Activated CD8-positive, alpha-beta memory T cell treated with anti-CD3 and anti-CD28 coated beads, Interleukin-2, amount 50 U/mL, for 24 hours (primary cell): ENCODE measurements around the gene IL24.

ENCODE experiments used
- DNase-seq: peaks from one replicate; pipeline ENCODE4 v3.0.0-alpha.2; 2020; ENCODE audit errors: extremely low read depth

Gene IL24

DNA sequence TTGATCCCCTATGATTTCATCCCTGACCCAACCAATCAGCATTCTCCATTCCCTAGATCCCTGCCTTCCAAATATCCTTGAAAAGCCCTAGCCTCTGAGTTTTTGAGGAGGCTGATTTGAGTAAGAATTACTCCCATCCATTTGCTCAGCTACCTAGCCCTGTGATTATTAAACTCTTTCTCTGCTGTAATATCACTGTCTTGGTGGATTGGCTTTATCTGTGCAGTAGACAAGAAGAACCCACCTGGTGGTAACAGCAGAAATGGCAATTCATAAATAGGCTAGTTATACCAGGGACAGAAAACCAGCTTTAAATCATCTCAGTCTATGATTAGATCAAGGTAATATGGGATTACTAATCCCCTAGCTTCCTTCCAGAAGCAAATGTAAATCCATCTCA is 18.8 kb upstream of the IL24 start:
- no peak for DNase-seq

DNA sequence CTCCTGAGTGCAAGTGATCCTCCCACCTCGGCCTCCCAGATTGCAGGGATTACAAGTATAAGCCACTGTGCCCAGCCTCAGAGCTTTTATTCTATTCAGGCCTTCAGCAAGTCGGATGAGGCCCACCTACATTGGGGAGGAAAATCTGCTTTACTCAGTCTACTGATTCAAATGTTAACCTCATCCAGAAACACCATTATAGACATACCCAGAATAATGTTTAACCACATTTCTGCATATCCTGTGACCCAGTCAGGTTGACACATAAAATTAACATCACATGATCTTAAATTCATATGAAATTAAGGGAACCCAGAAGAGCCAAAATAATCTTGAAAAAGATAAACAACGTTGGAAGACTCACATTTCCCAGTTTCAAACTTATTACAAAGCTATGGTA is 16.9 kb upstream of the IL24 start:
- no peak for DNase-seq

DNA sequence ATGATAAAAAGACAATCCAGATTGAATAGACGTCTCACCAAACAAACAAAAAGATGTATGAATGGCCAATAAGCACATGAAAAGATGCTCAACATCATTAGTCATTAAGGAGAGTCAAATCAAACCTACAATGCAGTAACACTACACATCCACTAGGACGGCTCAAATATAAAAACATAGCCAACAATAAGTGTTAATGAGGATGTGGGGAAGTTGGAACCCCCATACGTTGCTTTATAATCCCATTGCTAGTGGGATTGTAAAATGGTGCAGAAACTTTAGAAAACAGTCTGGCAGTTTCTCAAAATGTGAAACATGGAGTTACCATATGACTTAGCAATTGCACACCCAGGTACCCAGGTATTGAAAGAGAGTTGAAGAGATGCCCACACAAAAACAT is 14.7 kb upstream of the IL24 start:
- DNase-seq, result no peak

DNA sequence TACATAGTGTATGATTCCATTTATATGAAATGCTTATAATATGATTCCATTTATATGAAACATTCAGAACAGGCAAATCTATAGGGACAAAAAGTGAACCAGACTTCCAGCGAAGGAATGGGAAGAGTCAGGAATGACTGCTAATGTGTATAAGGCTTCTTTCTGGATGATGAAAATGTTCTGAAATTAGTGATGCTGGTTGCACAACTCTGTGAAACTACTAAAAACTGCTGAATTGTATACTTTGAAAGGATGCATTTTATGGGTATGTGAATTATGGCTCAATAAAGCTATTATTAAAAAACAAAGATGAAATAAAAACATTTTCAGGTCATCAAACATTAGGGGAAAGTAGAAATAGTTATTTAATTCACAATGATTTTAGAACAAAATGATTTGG is 14.1 kb upstream of the IL24 start:
- DNase-seq, result no peak

DNA sequence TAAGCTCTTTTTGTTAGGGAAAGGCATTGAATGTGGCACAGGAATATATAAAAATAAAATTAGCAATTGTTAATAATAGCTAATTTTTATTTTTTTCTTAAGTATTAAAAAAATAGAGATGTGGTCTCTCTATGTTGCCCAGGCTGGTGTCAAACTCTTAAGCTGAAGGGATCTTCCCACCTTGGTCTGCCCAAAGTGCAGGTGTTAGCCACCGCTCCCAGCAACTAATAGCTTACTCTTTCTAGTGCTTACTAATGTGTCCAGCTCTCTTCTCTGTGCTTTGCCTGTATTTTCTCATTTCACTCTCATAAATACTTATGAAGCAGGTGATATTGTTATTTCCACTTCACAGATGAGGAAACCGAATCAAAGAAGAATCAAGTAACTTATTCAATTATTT is 13.4 kb upstream of the IL24 start:
- no peak for DNase-seq

DNA sequence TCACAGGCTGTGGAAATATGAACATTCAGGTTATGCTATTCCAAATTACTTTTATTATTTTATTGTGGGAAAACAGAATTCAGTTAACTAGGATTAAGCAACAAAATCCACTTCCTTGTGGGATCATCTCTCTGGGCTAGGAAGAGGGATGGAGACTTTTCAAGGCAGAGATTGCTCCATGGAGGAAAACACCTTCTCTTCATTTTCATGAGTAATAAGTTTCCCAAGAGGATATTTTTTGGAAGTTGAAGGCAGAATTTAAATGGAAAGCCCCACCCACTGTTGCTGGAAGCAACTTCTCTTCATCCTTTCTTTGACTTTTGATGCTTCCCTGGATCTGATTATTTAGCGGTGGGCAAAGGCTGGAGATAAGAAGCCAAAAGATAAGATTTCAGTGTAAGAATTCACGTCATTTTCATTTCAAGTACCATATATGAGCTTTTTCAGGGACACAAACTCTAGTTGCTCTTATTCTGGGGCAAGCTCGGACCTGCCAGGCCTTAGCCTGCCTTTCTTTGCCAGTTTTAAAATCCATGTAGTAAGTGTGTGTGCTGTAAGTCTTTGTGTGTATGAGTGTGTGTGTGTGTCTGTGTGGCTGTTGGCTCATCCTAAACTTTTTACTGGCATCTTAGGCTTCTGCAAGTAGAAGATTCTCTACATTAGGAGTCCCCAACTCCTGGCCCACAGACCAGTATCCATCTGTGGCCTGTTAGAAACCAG is 11.7 kb upstream of the IL24 start:
- no peak for DNase-seq

DNA sequence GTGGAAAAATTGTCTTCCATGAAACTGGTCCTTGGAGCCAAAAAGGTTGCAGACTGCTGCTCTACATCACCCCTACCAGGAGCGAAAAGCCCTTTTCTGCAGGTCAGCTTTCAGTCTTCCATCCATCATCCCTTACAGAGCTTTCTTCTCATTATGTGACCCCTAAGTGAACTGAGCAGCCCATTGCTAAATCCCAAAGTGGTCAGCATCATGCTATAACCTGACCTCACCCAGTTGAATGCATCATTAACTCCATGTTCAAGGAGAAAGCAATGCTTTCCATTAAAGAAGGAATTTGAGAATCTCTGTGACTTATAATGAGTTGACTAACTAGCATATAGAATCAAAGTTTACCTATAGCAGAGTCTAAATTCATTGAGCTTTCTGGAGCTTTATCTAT is 10.4 kb upstream of the IL24 start:
- no peak for DNase-seq

DNA sequence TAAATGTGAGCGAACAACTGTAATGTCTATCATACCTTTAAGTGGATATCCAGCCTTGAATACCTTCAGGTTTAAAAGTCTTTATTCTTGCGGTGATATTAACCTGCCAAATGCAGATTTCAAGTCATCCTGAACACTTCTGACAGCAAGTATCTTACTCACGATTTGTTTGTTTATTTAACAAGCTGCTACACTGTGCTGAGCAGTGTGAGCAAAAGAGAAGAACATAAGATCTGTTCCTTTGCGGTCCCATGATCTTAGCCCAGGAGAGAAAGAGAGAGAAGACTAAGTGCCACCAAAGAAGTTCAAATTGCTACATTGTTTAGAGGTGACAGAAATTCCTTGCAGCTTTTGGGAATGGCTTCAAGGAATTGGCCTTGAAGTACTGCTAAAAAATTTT is 9.5 kb upstream of the IL24 start:
- DNase-seq, result no peak

DNA sequence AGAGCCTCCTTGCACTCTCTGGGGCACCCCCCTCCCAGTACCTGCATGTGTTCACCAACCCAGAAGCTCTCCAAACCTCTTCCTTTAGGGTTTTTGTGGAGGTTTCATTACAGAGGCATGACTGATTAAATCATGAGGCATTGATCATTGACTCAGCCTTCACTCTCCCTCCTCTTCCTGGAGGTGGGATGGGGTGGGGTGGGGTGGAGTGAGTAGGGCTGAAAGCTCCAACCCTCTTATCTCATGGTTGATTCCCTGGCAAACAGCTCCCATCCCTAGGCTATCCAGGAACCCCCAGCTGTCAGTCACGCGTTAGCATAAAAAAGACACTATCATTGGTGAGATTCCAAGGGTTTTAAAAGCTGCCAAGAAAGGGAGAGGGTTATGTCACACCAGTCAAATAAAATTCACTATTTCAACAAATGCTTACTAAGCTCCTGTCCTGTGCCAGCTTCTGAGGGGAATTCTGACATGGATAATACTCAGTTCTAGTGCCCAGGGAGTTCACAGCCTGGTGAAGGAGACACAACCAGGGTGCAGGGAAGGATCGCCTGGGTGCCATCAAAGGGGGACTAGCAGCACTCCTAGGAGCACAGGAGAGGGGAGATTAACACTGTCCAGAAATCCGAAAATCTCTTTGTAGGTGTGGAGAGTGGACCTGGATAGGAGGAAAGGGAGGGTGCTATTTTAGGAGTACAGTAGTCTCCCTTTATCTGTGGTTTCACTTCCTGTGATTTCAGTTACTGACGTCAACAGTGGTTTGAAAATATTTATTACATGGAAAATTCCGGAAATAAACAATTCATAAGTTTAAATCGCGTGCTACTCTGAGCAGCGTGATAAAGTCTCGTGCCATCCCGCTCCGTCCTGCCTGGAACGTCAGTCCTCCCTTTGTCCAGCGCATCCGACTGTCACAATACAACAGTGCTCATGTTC is 6.8 kb upstream of the IL24 start:
- DNase-seq, result no peak

DNA sequence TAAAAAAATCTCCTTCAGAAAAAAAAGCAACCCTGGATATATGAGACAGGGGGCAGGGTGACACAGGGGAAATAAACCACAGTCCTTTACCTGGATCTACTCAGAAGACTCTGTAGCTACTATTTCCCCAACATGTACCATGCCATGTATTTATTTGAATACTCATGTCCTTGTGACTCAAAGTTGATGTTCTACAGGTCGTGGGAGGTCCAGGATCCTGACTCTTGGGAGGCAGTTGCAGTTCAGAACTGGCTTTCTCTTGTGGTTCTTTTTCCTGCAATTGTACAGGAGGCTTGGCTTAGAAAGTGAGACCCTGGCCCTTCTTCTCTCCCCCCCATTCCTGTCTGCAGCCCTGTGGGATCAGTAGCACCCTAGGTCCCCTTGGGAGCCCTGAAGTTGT is 5.8 kb upstream of the IL24 start:
- DNase-seq, result no peak

DNA sequence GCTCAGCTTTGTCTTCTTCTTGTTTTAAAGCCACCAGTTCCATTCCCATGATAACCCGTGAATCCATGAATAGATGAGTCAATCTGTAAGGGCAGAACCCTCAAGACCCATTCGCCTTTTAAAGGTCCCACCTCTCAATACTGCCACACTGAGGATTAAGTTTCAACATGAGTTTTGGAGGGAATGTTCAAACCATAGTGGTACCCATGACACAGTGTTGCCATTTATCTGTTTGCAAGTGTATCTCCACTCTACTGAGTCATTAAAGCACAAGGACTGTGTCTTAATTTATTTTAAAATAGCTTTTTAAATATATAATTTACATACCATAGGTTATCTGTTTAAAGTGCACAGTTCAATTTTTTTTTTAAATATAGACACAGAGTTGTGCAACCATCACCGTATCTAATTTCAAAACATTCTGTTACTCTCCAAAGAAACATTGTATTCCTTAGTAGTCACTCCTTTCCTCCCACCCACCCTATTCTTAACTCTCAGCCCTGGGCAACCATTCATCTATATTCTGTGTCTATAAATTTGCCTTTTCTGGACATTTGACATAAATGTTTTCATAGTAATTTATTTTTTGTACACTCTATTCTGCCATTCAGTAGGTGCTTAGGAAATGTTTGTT is 4.8 kb upstream of the IL24 start:
- DNase-seq, result no peak

DNA sequence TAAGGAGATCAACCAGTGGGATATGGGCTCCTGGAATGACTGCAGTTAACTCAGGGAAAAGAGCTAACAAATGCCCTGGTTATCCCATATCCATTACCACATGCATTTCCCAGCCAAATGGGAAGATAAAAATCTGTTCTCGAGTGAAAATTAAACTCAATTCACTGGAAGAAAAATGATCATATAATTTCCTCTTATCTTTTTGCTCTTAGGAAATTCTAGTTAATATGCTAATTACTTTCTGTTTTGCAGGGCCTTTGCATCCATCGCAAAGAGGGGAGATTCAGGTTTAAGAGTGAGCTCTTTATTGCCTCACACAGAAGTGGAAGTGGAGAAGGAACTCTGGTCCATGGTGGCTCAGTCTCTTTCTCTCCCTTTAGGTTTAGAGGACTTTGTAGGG is 3.9 kb upstream of the IL24 start:
- DNase-seq, result no peak

DNA sequence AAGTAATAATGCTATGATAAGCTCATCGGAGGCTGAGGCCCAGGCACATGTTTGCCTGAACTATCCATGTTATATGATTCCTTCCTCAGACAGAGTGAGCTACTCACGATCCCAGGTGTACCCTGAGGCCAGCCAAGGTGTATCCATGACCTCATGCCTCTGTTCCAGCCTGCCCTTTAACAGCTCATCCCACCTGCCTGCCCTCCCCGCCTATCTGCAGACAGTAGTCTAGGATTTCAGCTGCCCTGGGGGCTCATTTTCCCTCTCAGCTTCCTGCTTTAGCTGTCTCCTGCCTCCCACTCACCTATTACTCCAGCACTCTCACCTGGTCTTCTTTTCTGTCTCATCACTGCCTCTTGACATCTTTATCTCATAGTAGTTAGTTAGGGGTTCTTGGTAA is 1.9 kb upstream of the IL24 start:
- DNase-seq, result no peak

DNA sequence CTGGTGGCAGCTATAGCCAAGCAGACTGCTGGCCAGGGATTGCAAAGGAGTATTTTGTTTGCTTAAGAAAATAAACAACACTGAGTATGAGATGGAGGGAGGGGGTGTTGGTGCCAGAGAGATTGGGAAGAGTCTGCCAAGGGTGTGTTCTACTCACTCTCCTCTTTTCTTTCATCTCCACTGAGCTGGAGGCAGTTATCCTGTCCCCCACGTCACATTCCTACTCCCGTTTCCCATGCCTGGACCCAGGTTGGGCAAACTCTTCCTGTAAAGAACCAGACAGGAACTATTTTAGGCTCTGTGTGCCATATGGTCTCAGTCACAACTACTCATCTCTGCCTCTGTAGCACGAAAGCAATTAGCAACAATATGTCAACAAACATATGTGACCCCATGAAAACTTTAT is 1.4 kb upstream of the IL24 start:
- DNase-seq, result no peak

DNA sequence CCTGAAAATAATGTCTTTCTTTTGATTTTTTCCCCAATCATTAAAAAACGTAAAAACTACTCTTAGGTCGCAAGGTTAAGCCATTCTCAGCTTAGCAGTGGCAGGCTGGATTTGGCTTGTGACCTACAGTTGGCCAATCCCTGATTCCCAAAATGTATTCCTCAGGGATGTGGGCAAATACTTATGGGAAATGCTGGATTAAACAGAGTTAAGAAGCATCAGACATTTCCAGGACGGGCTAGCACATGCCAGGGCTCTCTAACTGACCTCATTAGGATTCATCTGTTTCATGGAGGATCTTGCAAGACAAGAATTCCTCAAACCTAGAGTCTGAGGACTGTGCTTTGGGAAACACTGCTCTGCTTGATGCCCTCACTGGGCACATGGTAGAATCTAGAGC is 982 bp upstream of the IL24 start:
- no peak for DNase-seq

DNA sequence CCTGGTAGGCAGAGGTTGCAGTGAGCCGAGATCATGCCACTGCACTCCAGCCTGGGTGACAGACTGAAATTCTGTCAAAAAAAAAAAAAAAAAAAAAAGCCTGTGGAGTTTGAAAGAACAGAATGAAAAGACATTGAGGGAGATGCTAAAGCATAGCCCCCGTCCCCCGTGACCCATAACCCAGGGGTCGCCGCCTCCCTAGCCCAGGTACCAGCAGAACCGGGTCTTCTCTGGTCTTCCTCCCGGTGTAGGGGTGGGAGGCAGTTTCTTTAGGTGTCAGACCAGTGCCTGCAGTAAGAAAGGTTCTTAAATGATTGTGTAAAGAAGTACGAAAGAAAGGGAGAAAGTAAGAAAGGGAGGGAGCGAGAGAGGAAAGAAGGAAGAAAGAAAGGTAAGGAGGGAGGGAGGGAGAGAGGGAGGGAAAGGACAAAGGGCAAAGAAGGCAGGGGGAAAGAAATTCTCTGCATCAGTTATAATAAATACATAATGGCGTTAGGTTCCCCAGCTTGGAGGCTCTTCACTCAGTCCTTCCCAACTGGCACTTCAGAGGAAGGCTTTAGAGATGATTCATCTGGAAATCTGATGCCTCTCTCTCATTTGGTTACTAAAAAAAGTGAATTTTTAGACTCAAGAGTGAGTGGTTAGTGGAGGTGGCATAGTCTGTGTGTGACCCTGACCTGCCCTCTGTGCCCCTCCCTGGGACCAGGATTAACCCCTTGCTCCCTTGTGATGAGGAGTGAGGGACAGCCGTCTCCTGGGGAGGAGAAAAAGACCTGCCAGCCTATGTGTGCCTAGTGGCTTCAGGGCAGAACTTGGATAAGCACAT is 1.1 kb downstream of the IL24 start:
- DNase-seq, result no peak

DNA sequence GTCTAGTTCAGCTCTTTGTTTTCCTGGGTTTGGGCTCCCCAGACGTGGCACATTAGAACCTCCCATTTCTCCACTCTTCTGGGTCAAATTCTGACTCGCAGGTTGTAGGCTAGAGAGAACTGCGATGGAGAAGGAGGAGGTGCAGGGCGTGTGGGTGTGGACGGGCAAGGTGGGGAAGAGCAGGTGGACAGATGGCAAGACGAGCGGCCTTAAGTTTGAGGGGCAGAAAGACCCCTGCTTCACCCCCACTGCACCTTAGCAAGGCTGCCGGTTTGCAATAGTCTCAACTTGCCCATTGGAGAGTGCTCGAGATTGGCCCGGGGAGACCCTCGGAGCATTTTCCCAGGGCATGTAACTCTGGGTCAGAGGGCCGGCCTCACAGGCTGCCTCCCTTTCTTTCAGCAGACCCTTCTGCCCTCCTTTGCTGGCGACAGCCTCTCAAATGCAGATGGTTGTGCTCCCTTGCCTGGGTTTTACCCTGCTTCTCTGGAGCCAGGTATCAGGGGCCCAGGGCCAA is 1.7 kb downstream of the IL24 start:
- DNase-seq, result no peak

DNA sequence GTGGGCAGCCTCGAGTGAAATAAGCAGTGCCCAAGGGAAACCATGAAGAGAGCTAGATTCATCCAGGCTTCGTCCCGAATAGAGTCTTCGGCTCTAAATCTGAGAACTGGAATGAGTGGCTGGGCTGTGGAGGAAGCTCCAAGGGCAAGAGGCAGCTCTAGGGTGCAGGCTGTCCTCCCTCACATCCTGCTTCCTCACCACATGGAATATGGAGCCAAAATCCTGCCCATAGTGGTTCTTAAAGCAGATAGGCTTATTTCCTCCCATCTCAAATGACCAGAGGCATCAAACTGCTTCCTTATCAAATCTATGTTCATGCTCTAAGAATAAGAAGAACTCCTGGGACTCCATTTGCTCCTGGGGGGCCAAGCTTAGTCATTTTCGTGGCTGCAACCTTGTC is 2.5 kb downstream of the IL24 start:
- no peak for DNase-seq

DNA sequence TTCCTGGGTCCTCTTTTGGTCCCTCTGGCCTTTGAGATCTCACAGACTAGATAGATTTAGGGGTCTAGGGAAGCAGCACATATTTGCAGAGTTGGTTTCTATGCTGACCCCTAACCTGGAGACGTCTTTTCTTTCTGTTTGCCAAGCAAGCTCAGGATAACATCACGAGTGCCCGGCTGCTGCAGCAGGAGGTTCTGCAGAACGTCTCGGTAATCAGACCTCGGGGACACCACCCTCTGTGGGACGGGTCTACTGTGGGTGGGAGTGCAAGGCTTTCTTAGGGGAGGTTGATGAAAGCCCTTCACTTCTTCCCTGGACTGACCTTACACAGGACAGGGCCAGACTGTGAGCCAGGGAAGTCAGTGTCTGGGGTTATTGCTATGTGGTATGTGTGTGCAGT is 2.9 kb downstream of the IL24 start:
- no peak for DNase-seq

DNA sequence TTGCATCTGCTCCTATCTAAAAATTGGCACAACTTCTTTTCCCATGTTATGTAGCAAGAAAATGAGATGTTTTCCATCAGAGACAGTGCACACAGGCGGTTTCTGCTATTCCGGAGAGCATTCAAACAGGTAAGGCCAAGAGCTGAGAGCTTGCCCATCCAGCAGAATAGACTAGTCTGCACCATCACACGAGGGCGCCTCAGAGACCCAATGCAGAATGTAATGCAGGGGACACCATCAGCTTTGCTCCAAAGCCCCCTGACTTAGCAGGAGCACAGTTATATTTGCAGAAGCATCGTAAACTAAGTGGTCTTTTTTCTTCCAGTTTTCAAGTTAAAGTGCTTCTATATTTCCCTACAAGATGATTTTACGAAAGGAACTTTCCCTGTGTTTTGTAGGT is 4.7 kb downstream of the IL24 start:
- no peak for DNase-seq

DNA sequence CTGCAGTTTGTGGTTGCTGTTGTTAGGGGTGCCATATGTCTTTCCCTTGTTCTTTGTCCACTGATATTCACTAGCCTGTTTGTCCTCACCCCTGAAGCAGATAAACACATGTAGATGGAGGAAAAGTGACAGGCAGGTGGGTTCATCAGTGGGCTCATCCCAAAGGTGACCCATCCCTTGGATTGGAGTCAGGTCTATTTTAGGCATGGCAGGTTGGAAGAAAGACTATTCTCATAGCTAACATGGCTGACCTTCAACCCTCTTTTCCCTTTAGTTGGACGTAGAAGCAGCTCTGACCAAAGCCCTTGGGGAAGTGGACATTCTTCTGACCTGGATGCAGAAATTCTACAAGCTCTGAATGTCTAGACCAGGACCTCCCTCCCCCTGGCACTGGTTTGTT is 5.5 kb downstream of the IL24 start:
- DNase-seq, result no peak

DNA sequence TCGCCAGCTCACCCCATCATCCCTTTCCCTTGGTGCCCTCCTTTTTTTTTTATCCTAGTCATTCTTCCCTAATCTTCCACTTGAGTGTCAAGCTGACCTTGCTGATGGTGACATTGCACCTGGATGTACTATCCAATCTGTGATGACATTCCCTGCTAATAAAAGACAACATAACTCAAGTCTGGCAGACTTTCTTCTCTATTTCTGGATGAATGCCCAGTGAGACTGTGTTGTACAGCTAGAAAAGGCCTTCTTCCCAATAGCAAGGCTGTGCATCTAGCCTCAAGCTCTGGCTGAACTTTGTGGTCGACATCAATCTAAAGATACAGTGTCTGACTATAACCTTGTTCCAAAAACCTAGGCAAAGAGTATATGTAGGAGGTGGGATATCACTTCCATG is 6.4 kb downstream of the IL24 start:
- DNase-seq, result no peak
